SK-N-SH (cell line): ENCODE data around the gene ABR. TPM values are rescaled to one million over a fixed set of nuclear protein-coding genes. Genes with fewer than 3 reads are reported as not detected.

Source experiments
- CHD2 ChIP-seq: fragments of 150-350 bp; IDR thresholded peaks from 2 replicates; pipeline ENCODE4 v1.6.1; 2018; ENCODE audit warnings: low read length; ENCODE audit not compliant: partially characterized antibody
- ELF1 ChIP-seq: IDR thresholded peaks from 2 replicates; pipeline ENCODE4 v1.4.0; 2012
- EZH2phosphoT487 ChIP-seq: fragments of 200-600 bp; sonication (generic); IDR thresholded peaks from 2 replicates; pipeline ENCODE4 v1.6.1; 2017; ENCODE audit warnings: low read depth, mixed run types, mild to moderate bottlenecking, antibody characterized with exemption, moderate library complexity, borderline replicate concordance
- FOSL2 ChIP-seq: IDR thresholded peaks from 2 replicates; pipeline ENCODE4 v1.4.0; 2012; ENCODE audit warnings: low read depth, mild to moderate bottlenecking, moderate library complexity, borderline replicate concordance
- FOXJ3 ChIP-seq: sonication (generic); formaldehyde crosslinking; IDR thresholded peaks from 2 replicates; pipeline ENCODE4 v1.5.1; 2020; ENCODE audit warnings: mild to moderate bottlenecking, missing genetic modification reagents
- FOXM1 ChIP-seq: IDR thresholded peaks from 2 replicates; pipeline ENCODE4 v1.4.0; 2012; ENCODE audit warnings: low read depth, mild to moderate bottlenecking
- GABPA ChIP-seq: IDR thresholded peaks from 2 replicates; pipeline ENCODE4 v1.4.0; 2012; ENCODE audit warnings: low read depth, mild to moderate bottlenecking
- GATA2 ChIP-seq: sonication (generic); formaldehyde crosslinking; IDR thresholded peaks from 2 replicates; pipeline ENCODE4 v1.5.0; 2020; ENCODE audit warnings: mild to moderate bottlenecking, missing genetic modification reagents
- JUND ChIP-seq: IDR thresholded peaks from 2 replicates; pipeline ENCODE4 v1.4.0; 2012
- MAX ChIP-seq: IDR thresholded peaks from 2 replicates; pipeline ENCODE4 v1.4.0; 2012; ENCODE audit warnings: low read depth
- NFIC ChIP-seq: IDR thresholded peaks from 2 replicates; pipeline ENCODE4 v1.4.0; 2012; ENCODE audit warnings: borderline replicate concordance
- NRF1 ChIP-seq: IDR thresholded peaks from 2 replicates; pipeline ENCODE4 v1.6.1; 2012; ENCODE audit warnings: low read depth, mild to moderate bottlenecking, low read length
- POLR2AphosphoS5 ChIP-seq: IDR thresholded peaks from 2 replicates; pipeline ENCODE4 v1.6.1; 2012; ENCODE audit warnings: low read depth, low read length
- RCOR1 ChIP-seq: fragments of 150-350 bp; IDR thresholded peaks from 2 replicates; pipeline ENCODE4 v1.6.1; 2017; ENCODE audit warnings: antibody characterized with exemption, low read length
- RFX5 ChIP-seq: IDR thresholded peaks from 2 replicates; pipeline ENCODE4 v1.6.1; 2012; ENCODE audit warnings: mild to moderate bottlenecking, improper control_type of control experiment, low read length
- RXRA ChIP-seq: IDR thresholded peaks from 2 replicates; pipeline ENCODE4 v1.4.0; 2012; ENCODE audit warnings: low read depth, mild to moderate bottlenecking, borderline replicate concordance
- SIN3A ChIP-seq: IDR thresholded peaks from 2 replicates; pipeline ENCODE4 v1.6.1; 2012; ENCODE audit warnings: low read depth, mild to moderate bottlenecking, low read length, moderate library complexity, borderline replicate concordance
- SMC3 ChIP-seq: IDR thresholded peaks from 2 replicates; pipeline ENCODE4 v1.6.1; 2012; ENCODE audit warnings: low read depth, low read length, improper control_type of control experiment
- USF1 ChIP-seq: IDR thresholded peaks from 2 replicates; pipeline ENCODE4 v1.4.0; 2012; ENCODE audit warnings: low read depth, borderline replicate concordance
- YY1 ChIP-seq: IDR thresholded peaks from 2 replicates; pipeline ENCODE4 v1.4.0; 2012; ENCODE audit warnings: low read depth, mild to moderate bottlenecking
- ZBTB33 ChIP-seq: IDR thresholded peaks from 2 replicates; pipeline ENCODE4 v1.4.0; 2012; ENCODE audit warnings: low read depth, borderline replicate concordance
- polyA plus RNA-seq, 3 experiments: library from polyadenylated mRNA; depleted of rRNA; stranded (reverse); fragments of >200 nt; gene quantifications; 2 replicates each; pipeline ENCODE4 v1.2.3, GENCODE V29; 2012

ABR gene
- polyA plus RNA-seq, 1 of the 3 experiments (the other 2 are of a cell fraction) = 117 TPM

GRCh38 chr17:1110862-1111598 is 68.8 kb downstream of the ABR start (continued):
- TF ChIP-seq RFX5 (no peak), GATA2 (CRISPR knock-in tag) (no peak), YY1 (peak; percentile 43; the same call in 1 of the 2 replicates), ELF1 (no peak), POLR2AphosphoS5 (peak; percentile 50; the same call in 1 of the 2 replicates), NRF1 (no peak), SIN3A (no peak), FOXM1 (0 out of 2 replicates have a peak, but pooled peaks have one; percentile 48), MAX (peak; percentile 81), FOXJ3 (CRISPR knock-in tag) (no peak), EZH2phosphoT487 (no peak), JUND (peak; percentile 92), RCOR1 (no peak), USF1 (peak; percentile 51; the same call in 1 of the 2 replicates), FOSL2 (peak; percentile 97), GABPA (no peak; the same call in 1 of the 2 replicates), SMC3 (no peak), CHD2 (no peak), RXRA (peak; percentile 65; the same call in 1 of the 2 replicates), ZBTB33 (peak; percentile 17; the same call in 1 of the 2 replicates), NFIC (peak; percentile 61)
